ENCODE results near the gene TEX19. TPM values are rescaled to one million over a fixed set of nuclear protein-coding genes. Genes with fewer than 3 reads are reported as not detected.
"Not testable (repeated sequence)": the region's sequence is repeated elsewhere in the genome, so short reads cannot be mapped to it uniquely, and the experiment has no call there.

The TEX19 gene
- total RNA-seq, 1 donor from 2014 or later = 0.14 TPM

GRCh38 chr17:82353484-82353883 lies 5.6 kb upstream of the TEX19 start:
- intact Hi-C loops (cut with micrococcal nuclease) = no loop called here

GRCh38 chr17:82354804-82355308 lies 4.2 kb upstream of the TEX19 start:
- intact Hi-C loops (cut with micrococcal nuclease) = no loop called here

- intact Hi-C loops (cut with micrococcal nuclease) = no loop called here
These were observed 3.1 kb upstream of the TEX19 start for GRCh38 chr17:82355770-82356427.

GRCh38 chr17:82356845-82357355 lies 2.1 kb upstream of the TEX19 start:
- intact Hi-C loops (cut with micrococcal nuclease) = no loop called here

GRCh38 chr17:82357394-82357793 lies 1.7 kb upstream of the TEX19 start:
- intact Hi-C loops (cut with micrococcal nuclease) = no loop called here

- intact Hi-C loops (cut with micrococcal nuclease) = not testable (repeated sequence)
These were observed 516 bp downstream of the TEX19 start for GRCh38 chr17:82359451-82360074.

- intact Hi-C loops (cut with micrococcal nuclease) = no loop called here
These were observed 3.0 kb downstream of the TEX19 start for GRCh38 chr17:82361885-82362633.

- intact Hi-C loops (cut with micrococcal nuclease) = no loop called here
These were observed 6.7 kb downstream of the TEX19 start for GRCh38 chr17:82365606-82366295.

- intact Hi-C loops (cut with micrococcal nuclease) = no loop called here
These were observed 7.7 kb downstream of the TEX19 start for GRCh38 chr17:82366749-82367148.

GRCh38 chr17:82367724-82368524 lies 8.9 kb downstream of the TEX19 start:
- intact Hi-C loops (cut with micrococcal nuclease) = no loop called here

GRCh38 chr17:82369211-82369610 lies 10.2 kb downstream of the TEX19 start:
- intact Hi-C loops (cut with micrococcal nuclease) = no loop called here

- intact Hi-C loops (cut with micrococcal nuclease) = no loop called here
These were observed 11.7 kb downstream of the TEX19 start for GRCh38 chr17:82370471-82371332.

- intact Hi-C loops (cut with micrococcal nuclease) = no loop called here
These were observed 12.5 kb downstream of the TEX19 start, which contains the start of gene UTS2R for GRCh38 chr17:82371333-82372248. Gene UTS2R (plus strand): TSS chr17:82371765. CDS start chr17:82374325, 2,560 bp downstream.

GRCh38 chr17:82372249-82373071 lies 13.4 kb downstream of the TEX19 start:
- intact Hi-C loops (cut with micrococcal nuclease) = no loop called here

GRCh38 chr17:82373072-82373452 lies 14.0 kb downstream of the TEX19 start:
- intact Hi-C loops (cut with micrococcal nuclease) = not testable (repeated sequence)

GRCh38 chr17:82373731-82374625 lies 14.9 kb downstream of the TEX19 start:
- intact Hi-C loops (cut with micrococcal nuclease) = no loop called here

All from T-helper 2 cell treated with Interferon-gamma antibody and Interleukin-4, amounts not matched to agents 100 ng/mL and 5 ng/mL, for 36 hours (primary cell).